Measurements from ENCODE around the gene RPL37. TPM values are rescaled to one million over a fixed set of nuclear protein-coding genes. Genes with fewer than 3 reads are reported as not detected.

RPL37 gene
- total and polyA plus RNA-seq, 9 of the 15 experiments (the other 6 are each of a cell fraction or from before 2014, with no cell fraction given) = 2,342 to 7,963 (median 4,091) TPM

GRCh38 chr5:40834849-40835787, at the start of gene RPL37 (continued):
- TF ChIP-seq, protein P1, sequence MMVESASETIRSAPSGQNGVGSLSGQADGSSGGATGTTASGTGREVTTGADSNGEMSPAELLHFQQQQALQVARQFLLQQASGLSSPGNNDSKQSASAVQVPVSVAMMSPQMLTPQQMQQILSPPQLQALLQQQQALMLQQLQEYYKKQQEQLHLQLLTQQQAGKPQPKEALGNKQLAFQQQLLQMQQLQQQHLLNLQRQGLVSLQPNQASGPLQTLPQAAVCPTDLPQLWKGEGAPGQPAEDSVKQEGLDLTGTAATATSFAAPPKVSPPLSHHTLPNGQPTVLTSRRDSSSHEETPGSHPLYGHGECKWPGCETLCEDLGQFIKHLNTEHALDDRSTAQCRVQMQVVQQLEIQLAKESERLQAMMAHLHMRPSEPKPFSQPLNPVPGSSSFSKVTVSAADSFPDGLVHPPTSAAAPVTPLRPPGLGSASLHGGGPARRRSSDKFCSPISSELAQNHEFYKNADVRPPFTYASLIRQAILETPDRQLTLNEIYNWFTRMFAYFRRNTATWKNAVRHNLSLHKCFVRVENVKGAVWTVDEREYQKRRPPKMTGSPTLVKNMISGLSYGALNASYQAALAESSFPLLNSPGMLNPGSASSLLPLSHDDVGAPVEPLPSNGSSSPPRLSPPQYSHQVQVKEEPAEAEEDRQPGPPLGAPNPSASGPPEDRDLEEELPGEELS (CRISPR knock-in tag; IDR thresholded peaks at IDR 0.05; ENCODE audit: borderline replicate concordance) = peak; percentile 79; the same call in 1 of the 2 replicates
- TF ChIP-seq CBX2 (IDR thresholded peaks at IDR 0.05; ENCODE audit: insufficient read depth, low read length, poor library complexity, severe bottlenecking) (no peak), NR2C1 (IDR thresholded peaks at IDR 0.05) (peak; percentile 100), NR2C1 (tag; IDR thresholded peaks at IDR 0.05) (peak; percentile 100), ZNF174 (CRISPR knock-in tag; IDR thresholded peaks at IDR 0.05) (no peak), THRA (IDR thresholded peaks at IDR 0.05) (no peak), CHD7 (IDR thresholded peaks at IDR 0.05; ENCODE audit: low read depth, low read length) (no peak), CTCF (IDR thresholded peaks at IDR 0.05 in 2 of 3, conservative IDR thresholded peaks at IDR 0.05 in 1 of 3; ENCODE audit: insufficient read depth in 2 of 3, low read depth in 1 of 3, low read length in 3 of 3) (no peak)
